Neural cell (in vitro differentiated cells): ENCODE results near the gene ALOX12B. TPM values are rescaled to one million over a fixed set of nuclear protein-coding genes. Genes with fewer than 3 reads are reported as not detected.

ENCODE experiments used
- H2AFZ ChIP-seq: fragments of 200-600, 300-800 bp; sonication (generic), shearing (Covaris generic); 2 replicates; pipeline ENCODE4 v1.6.0; 2014; ENCODE audit warnings: low read depth, mild to moderate bottlenecking, antibody characterized with exemption, low read length, moderate library complexity
- H3F3A ChIP-seq: fragments of 200-600 bp; shearing (Covaris generic); 2 replicates; pipeline ENCODE4 v1.6.1; 2016; ENCODE audit warnings: mild to moderate bottlenecking, moderate library complexity, mixed read lengths, antibody characterized with exemption, low read length; ENCODE audit not compliant: insufficient read depth, poor library complexity, severe bottlenecking
- H3K27ac ChIP-seq: fragments of 200-600, 300-800 bp; sonication (generic), shearing (Covaris generic); 2 replicates; pipeline ENCODE4 v1.5.1; 2014; ENCODE audit warnings: mild to moderate bottlenecking, low read length, moderate library complexity
- H3K27me3 ChIP-seq: fragments of 300-800, 200-600 bp; sonication (generic), shearing (Covaris generic); 2 replicates; pipeline ENCODE4 v1.6.0; 2014; ENCODE audit warnings: mild to moderate bottlenecking, low read depth, low read length, moderate library complexity; ENCODE audit not compliant: insufficient read depth
- H3K36me3 ChIP-seq: fragments of 300-800, 200-600 bp; sonication (generic), shearing (Covaris generic); 2 replicates; pipeline ENCODE4 v1.5.1; 2014; ENCODE audit warnings: mild to moderate bottlenecking, antibody characterized with exemption, low read length, moderate library complexity; ENCODE audit not compliant: insufficient read depth
- H3K4me2 ChIP-seq: fragments of 300-800, 200-600 bp; sonication (generic), shearing (Covaris generic); 2 replicates; pipeline ENCODE4 v1.6.0; 2014; ENCODE audit warnings: mild to moderate bottlenecking, low read length
- H3K4me3 ChIP-seq: fragments of 300-800, 200-600 bp; sonication (generic), shearing (Covaris generic); 2 replicates; pipeline ENCODE4 v1.5.1; 2014; ENCODE audit warnings: mild to moderate bottlenecking, low read length, moderate library complexity
- H3K79me2 ChIP-seq: fragments of 200-600 bp; shearing (Covaris generic); replicated peaks from 2 replicates; pipeline ENCODE4 v1.6.0; 2014; ENCODE audit warnings: mild to moderate bottlenecking, low read length, moderate library complexity; ENCODE audit not compliant: insufficient read depth
- H3K9ac ChIP-seq: fragments of 300-800, 200-600 bp; sonication (generic), shearing (Covaris generic); 2 replicates; pipeline ENCODE4 v1.6.1; 2016; ENCODE audit warnings: mild to moderate bottlenecking, low read length, mixed read lengths
- H3K9me2 ChIP-seq: fragments of 200-600 bp; shearing (Covaris generic); 2 replicates; pipeline ENCODE4 v1.6.1; 2016; ENCODE audit warnings: mild to moderate bottlenecking, low read length, mixed read lengths; ENCODE audit not compliant: insufficient read depth
- H3K9me3 ChIP-seq: fragments of 200-600, 300-800 bp; sonication (generic), shearing (Covaris generic); 2 replicates; pipeline ENCODE4 v1.6.1; 2016; ENCODE audit warnings: mild to moderate bottlenecking, mixed run types, low read length, moderate library complexity, mixed read lengths
- H4K20me1 ChIP-seq: fragments of 200-600 bp; shearing (Covaris generic); 2 replicates; pipeline ENCODE4 v1.6.1; 2016; ENCODE audit warnings: mild to moderate bottlenecking, mixed run types; ENCODE audit not compliant: insufficient read depth
- CTCF ChIP-seq: fragments of 450-650 bp; IDR thresholded peaks from 2 replicates; pipeline ENCODE4 v1.5.1; 2014; ENCODE audit warnings: antibody characterized with exemption, mild to moderate bottlenecking, moderate library complexity; ENCODE audit not compliant: poor library complexity, severe bottlenecking
- EP300 ChIP-seq: fragments of 450-650 bp; conservative IDR thresholded peaks from 2 replicates; pipeline ENCODE4 v1.6.1; 2014; ENCODE audit warnings: antibody characterized with exemption, mild to moderate bottlenecking, moderate library complexity; ENCODE audit not compliant: poor library complexity, severe bottlenecking
- EZH2 ChIP-seq: fragments of 200-600, 300-800 bp; shearing (Covaris generic), sonication (generic); IDR thresholded peaks from 2 replicates; pipeline ENCODE4 v1.6.1; 2014; ENCODE audit warnings: antibody characterized with exemption, low read length, borderline replicate concordance, mild to moderate bottlenecking; ENCODE audit not compliant: insufficient read depth, poor library complexity, severe bottlenecking
- MXI1 ChIP-seq: fragments of 450-650 bp; conservative IDR thresholded peaks from 2 replicates; pipeline ENCODE4 v1.6.1; 2014; ENCODE audit warnings: antibody characterized with exemption, mild to moderate bottlenecking; ENCODE audit not compliant: poor library complexity, severe bottlenecking
- POLR2AphosphoS5 ChIP-seq: IDR thresholded peaks from 2 replicates; pipeline ENCODE4 v1.6.1; 2012
- RAD21 ChIP-seq: fragments of 450-650 bp; conservative IDR thresholded peaks from 2 replicates; pipeline ENCODE4 v1.6.1; 2014; ENCODE audit warnings: antibody characterized with exemption, mild to moderate bottlenecking, moderate library complexity
- REST ChIP-seq: IDR thresholded peaks from 2 replicates; pipeline ENCODE4 v1.6.1; 2012; ENCODE audit warnings: borderline replicate concordance
- SMC3 ChIP-seq: fragments of 450-650 bp; conservative IDR thresholded peaks from 2 replicates; pipeline ENCODE4 v1.6.1; 2014; ENCODE audit warnings: antibody characterized with exemption, mild to moderate bottlenecking, moderate library complexity; ENCODE audit not compliant: poor library complexity
- TAF1 ChIP-seq: IDR thresholded peaks from 2 replicates; pipeline ENCODE4 v1.6.1; 2012; ENCODE audit warnings: low read depth
- polyA plus RNA-seq: library from polyadenylated mRNA; depleted of rRNA; stranded (reverse); fragments of >200 nt; gene quantifications from 2 replicates; pipeline ENCODE4 v1.2.3, GENCODE V29; 2014

The ALOX12B gene
- polyA plus RNA-seq, 1 donor from 2014 or later, result 0.31 TPM

GRCh38 chr17:8096541-8096940 is 9.0 kb upstream of the ALOX12B start:
- no peaks in the 10 kb centered on the region for H3K36me3 ChIP-seq
- H2AFZ ChIP-seq, result no peak overlapping the region
- no peaks in the 10 kb centered on the region for H3K79me2 ChIP-seq
- no peak overlapping the region for H3K4me2 ChIP-seq
- no peaks in the 10 kb centered on the region for H3F3A ChIP-seq
- H3K9me3 ChIP-seq, result no peaks in the 10 kb centered on the region
- H3K27me3 ChIP-seq, result no peaks in the 10 kb centered on the region
- no peak overlapping the region for H3K27ac ChIP-seq
- no peaks in the 10 kb centered on the region for H4K20me1 ChIP-seq
- TF ChIP-seq EZH2, result no peak
- no peak for TF ChIP-seq CTCF
- no peak for TF ChIP-seq RAD21
- no peak for TF ChIP-seq SMC3
- no peak for TF ChIP-seq EP300
- no peak for TF ChIP-seq TAF1
- no peak for TF ChIP-seq MXI1
- no peak for TF ChIP-seq REST
- TF ChIP-seq POLR2AphosphoS5, result no peak
- H3K9me2 ChIP-seq, result no peaks in the 10 kb centered on the region
- no peak overlapping the region for H3K4me3 ChIP-seq
- H3K9ac ChIP-seq, result no peak overlapping the region

GRCh38 chr17:8095361-8095760 is 7.8 kb upstream of the ALOX12B start:
- Histone ChIP-seq H3K9me3 (no peaks in the 10 kb centered on the region), H3K4me3 (no peak overlapping the region)
- TF ChIP-seq MXI1 (no peak), CTCF (no peak), POLR2AphosphoS5 (no peak)

More at GRCh38 chr17:8095361-8095760, 7.8 kb upstream of the ALOX12B start:
- H4K20me1 ChIP-seq, result no peaks in the 10 kb centered on the region
- H3K9ac ChIP-seq, result no peak overlapping the region
- no peak overlapping the region for H3K4me2 ChIP-seq
- H3K27ac ChIP-seq, result no peak overlapping the region
- H3K36me3 ChIP-seq, result no peaks in the 10 kb centered on the region
- no peaks in the 10 kb centered on the region for H3F3A ChIP-seq
- no peaks in the 10 kb centered on the region for H3K79me2 ChIP-seq
- H3K27me3 ChIP-seq, result no peaks in the 10 kb centered on the region
- H3K9me2 ChIP-seq, result no peaks in the 10 kb centered on the region
- no peak overlapping the region for H2AFZ ChIP-seq
